Activated naive CD8-positive, alpha-beta T cell treated with anti-CD3 and anti-CD28 coated beads, Interleukin-2, amount 50 U/mL, for 24 hours (primary cell): ENCODE data around the gene RERE.
"Not testable (repeated sequence)": the region's sequence is repeated elsewhere in the genome, so short reads cannot be mapped to it uniquely, and the experiment has no call there.

Experiments
- ATAC-seq: fragments of 150-1000 bp; cut with Tn5 transposase; one replicate; pipeline ENCODE4 v1.10.0; 2021
- DNase-seq: peaks from one replicate; pipeline ENCODE4 v3.0.0; 2021
- H3K27ac Mint-ChIP-seq: one replicate; pipeline ENCODE4 v1.8.0; 2021; ENCODE audit warnings: mild to moderate bottlenecking, mixed read lengths
- H3K27me3 Mint-ChIP-seq: one replicate; pipeline ENCODE4 v1.8.0; 2021; ENCODE audit warnings: mixed read lengths
- H3K36me3 Mint-ChIP-seq: one replicate; pipeline ENCODE4 v1.8.0; 2021; ENCODE audit warnings: low read depth, mixed read lengths
- H3K4me1 Mint-ChIP-seq: one replicate; pipeline ENCODE4 v1.8.0; 2021; ENCODE audit warnings: mixed read lengths
- H3K4me3 Mint-ChIP-seq: one replicate; pipeline ENCODE4 v1.8.0; 2021; ENCODE audit warnings: mild to moderate bottlenecking, moderate library complexity, mixed read lengths
- H3K9me3 Mint-ChIP-seq: one replicate; pipeline ENCODE4 v1.8.0; 2021; ENCODE audit warnings: mixed read lengths

The RERE gene

GRCh38 chr1:8623651-8624192 is 193.7 kb downstream of the RERE start:
- H3K36me3 Mint-ChIP-seq, DNase-seq, H3K9me3 Mint-ChIP-seq, H3K27me3 Mint-ChIP-seq: not testable (repeated sequence)
- ATAC-seq, result peak; percentile 80
- peak overlapping the region; percentile 7 for H3K4me3 Mint-ChIP-seq
- H3K4me1 Mint-ChIP-seq, result peaks cover 58% of the 10 kb centered on the region
- H3K27ac Mint-ChIP-seq, result peak overlapping the region; percentile 69

DNA sequence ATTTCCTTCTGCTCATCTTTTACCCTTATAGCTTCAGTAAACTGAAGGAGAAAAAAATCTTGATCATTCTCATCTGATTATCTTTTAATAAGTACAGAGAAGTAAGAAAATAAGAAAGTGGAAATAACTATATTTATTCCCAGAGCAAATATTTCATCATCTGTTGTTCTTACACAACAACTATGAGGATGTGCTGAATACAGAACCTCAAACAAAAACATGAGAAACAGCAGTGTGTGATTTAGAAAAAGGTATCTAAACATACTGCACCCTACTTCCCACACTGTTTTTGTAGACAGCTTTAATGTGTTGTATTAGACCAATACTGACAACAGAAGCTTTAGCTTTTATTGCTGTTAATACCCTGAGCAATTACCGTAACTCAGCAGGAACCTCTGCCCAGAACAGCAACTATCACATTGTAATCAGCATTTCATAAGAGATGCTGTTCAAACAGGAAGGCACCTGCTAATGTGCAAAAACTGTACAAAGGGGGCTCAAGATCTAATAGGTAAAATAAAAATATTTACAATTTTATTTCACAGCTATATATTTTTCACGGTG is 195.6 kb downstream of the RERE start:
- H3K36me3 Mint-ChIP-seq, H3K27ac Mint-ChIP-seq, ATAC-seq, H3K9me3 Mint-ChIP-seq, H3K4me3 Mint-ChIP-seq, H3K27me3 Mint-ChIP-seq, DNase-seq: not testable (repeated sequence)
- peaks cover 50% of the 10 kb centered on the region for H3K4me1 Mint-ChIP-seq

DNA sequence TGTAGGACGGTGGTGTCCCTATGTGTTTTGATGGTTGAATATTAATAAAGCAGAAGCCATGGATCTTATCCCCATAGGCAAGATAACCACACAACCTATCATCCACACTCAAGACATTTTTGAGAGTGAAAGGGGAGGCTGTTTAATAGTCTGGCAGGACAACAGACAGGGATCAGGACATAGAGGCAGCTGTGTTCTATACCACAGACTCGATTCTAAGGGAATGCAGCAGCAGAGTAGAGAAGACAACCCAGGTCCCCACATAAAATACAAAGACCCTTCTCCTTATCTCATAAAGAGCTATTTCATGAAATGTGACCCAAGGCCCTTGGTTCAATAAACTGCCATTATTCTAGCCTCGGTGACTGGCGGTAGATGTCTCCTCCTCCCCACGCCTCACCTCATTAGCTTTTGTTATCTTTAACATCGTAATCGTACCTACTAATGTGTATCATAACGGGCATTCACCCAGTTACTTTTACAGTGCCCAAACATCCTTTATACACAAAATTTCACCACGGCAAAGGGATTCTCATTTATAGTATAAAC is 196.3 kb downstream of the RERE start:
- ATAC-seq, H3K9me3 Mint-ChIP-seq, H3K36me3 Mint-ChIP-seq, H3K27ac Mint-ChIP-seq, H3K4me3 Mint-ChIP-seq, H3K27me3 Mint-ChIP-seq, DNase-seq: not testable (repeated sequence)
- peaks cover 46% of the 10 kb centered on the region for H3K4me1 Mint-ChIP-seq

- H3K27me3 Mint-ChIP-seq, H3K36me3 Mint-ChIP-seq, DNase-seq, H3K27ac Mint-ChIP-seq, H3K4me3 Mint-ChIP-seq, H3K9me3 Mint-ChIP-seq, ATAC-seq: not testable (repeated sequence)
- H3K4me1 Mint-ChIP-seq, result peaks cover 35% of the 10 kb centered on the region
Observed at GRCh38 chr1:8619917-8620502, 197.4 kb downstream of the RERE start.

DNA sequence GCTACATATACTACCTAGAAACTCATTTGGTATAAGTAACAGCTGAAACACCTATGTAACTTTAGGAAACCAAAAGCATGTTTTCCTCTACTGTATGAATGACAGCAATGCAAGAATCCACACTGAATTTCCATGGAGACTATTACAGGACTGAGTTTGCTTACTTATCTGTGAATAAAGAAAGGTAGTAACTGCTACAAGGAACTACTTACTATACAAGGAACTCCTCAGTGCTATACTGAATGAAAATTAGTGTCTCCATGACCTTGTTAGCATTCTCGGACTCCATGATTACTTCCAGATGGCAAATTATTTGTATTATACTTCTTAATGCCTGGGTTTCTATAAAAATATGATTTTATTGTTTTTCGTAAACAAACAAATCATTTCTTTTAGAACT is 198.0 kb downstream of the RERE start:
- ATAC-seq, H3K4me3 Mint-ChIP-seq, H3K36me3 Mint-ChIP-seq, H3K9me3 Mint-ChIP-seq, H3K27me3 Mint-ChIP-seq, H3K27ac Mint-ChIP-seq, DNase-seq: not testable (repeated sequence)
- peaks cover 30% of the 10 kb centered on the region for H3K4me1 Mint-ChIP-seq

GRCh38 chr1:8616791-8617190 is 200.6 kb downstream of the RERE start:
- peaks cover 14% of the 10 kb centered on the region for H3K4me1 Mint-ChIP-seq
- H3K4me3 Mint-ChIP-seq, H3K36me3 Mint-ChIP-seq, H3K27me3 Mint-ChIP-seq, H3K27ac Mint-ChIP-seq, ATAC-seq, DNase-seq, H3K9me3 Mint-ChIP-seq: not testable (repeated sequence)

GRCh38 chr1:8611634-8612515 is 205.6 kb downstream of the RERE start:
- not testable (repeated sequence) for H3K27ac Mint-ChIP-seq

DNA sequence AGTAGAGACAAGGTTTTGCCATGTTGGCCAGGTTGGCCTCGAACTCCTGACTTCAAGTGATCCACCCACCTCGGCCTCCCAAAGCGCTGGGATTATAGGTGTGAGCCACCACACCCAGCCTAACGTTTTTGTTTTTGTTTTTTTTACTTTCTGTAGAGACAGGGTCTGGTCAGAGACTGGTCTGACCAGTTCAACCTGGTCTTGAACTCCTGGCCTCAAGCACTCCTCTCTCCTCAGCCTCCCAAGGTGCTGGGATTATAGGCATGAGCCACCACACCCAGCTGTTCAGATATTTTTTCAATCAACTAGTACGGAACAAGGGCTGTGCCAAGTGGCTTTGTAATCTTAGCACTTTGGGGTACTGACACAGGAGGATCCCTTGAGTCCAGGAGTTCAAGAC is 209.5 kb downstream of the RERE start:
- H3K27ac Mint-ChIP-seq, result no peak overlapping the region

More at GRCh38 chr1:8611634-8612515, 205.6 kb downstream of the RERE start:
- not testable (repeated sequence) for DNase-seq, H3K4me3 Mint-ChIP-seq, H3K9me3 Mint-ChIP-seq, H3K36me3 Mint-ChIP-seq, H3K4me1 Mint-ChIP-seq, H3K27me3 Mint-ChIP-seq, ATAC-seq

GRCh38 chr1:8604041-8604945 is 213.1 kb downstream of the RERE start:
- Mint-ChIP-seq H3K27ac (peak overlapping the region; percentile 94), H3K27me3 (no peaks in the 10 kb centered on the region), H3K9me3 (peaks cover 3% of the 10 kb centered on the region), H3K4me1 (peaks cover 51% of the 10 kb centered on the region), H3K4me3 (peak overlapping the region; percentile 81), H3K36me3 (peaks cover 7% of the 10 kb centered on the region)
- DNase-seq, result peak; percentile 23
- ATAC-seq, result peak; percentile 90

More for the DNA sequence above, 209.5 kb downstream of the RERE start:
- Mint-ChIP-seq H3K36me3 (peaks cover under 1% of the 10 kb centered on the region), H3K9me3 (no peaks in the 10 kb centered on the region), H3K4me1 (peaks cover 35% of the 10 kb centered on the region), H3K4me3 (no peak overlapping the region), H3K27me3 (no peaks in the 10 kb centered on the region)
- ATAC-seq (no peak), DNase-seq (no peak)

GRCh38 chr1:8603220-8603616 is 214.2 kb downstream of the RERE start:
- Mint-ChIP-seq H3K27ac (peak overlapping the region; percentile 94), H3K4me3 (peak overlapping the region; percentile 36), H3K4me1 (peaks cover 51% of the 10 kb centered on the region), H3K9me3 (peaks cover 3% of the 10 kb centered on the region), H3K27me3 (no peaks in the 10 kb centered on the region), H3K36me3 (peaks cover 10% of the 10 kb centered on the region)
- ATAC-seq (no peak), DNase-seq (no peak)

DNA sequence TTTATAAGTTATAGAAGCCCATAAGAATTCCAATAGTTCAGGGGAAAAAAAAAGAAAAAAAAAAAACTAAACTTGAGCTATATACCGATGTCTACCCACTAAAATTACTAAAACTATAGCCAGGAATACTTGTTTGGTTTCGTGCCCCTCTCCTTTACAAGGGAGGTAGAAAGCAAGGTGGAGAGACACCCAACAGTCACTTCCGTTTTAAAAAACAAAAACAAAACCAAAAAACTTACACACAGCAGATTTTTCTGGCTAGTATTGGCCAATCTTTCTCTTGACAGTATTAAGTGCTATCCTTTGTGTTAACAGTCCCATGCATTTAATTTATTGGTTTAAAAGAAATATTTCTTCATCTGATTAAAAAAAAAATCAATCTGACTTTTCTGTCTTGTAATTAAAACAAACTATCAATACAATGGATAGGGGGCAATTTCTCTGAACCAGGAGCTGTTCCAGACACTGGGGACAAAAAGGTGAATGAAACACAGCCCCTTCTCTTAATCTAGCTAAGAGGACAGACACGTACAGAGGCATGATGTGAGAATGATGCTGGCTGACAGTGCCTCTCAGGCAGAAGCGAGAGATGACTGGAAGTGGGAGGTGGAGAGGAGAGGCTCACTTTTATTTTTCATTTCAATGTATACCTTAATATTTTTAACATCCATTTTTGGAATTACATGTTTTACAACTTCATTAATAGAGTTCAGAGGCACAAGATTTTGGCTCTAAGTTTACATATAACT is 214.8 kb downstream of the RERE start:
- Mint-ChIP-seq H3K27me3 (no peaks in the 10 kb centered on the region), H3K4me3 (peak overlapping the region; percentile 36), H3K9me3 (peaks cover 3% of the 10 kb centered on the region), H3K4me1 (peaks cover 51% of the 10 kb centered on the region), H3K36me3 (peaks cover 13% of the 10 kb centered on the region), H3K27ac (peak overlapping the region; percentile 94)
- DNase-seq, result no peak
- ATAC-seq, result no peak

DNA sequence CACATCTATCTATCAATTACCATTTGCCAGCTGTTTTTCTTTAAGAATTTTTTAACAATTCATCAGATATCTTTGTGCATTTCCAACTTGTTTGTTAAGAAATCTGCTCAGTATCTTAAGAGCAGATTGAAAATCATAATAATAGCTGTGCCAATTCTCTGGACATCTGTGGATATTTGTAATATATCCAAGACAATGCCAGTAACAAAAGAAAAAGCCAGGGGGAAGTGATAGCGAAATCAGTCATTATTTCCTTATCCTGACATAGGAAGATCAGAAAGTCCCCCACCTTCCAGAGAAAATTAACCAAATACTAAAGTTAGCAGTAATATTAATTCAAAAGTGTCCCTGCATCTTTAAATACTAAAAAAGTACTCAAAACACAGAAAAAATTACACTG is 217.1 kb downstream of the RERE start:
- Mint-ChIP-seq H3K4me1 (peaks cover 56% of the 10 kb centered on the region), H3K36me3 (peaks cover 13% of the 10 kb centered on the region), H3K9me3 (peaks cover 3% of the 10 kb centered on the region), H3K27me3 (no peaks in the 10 kb centered on the region), H3K4me3 (no peak overlapping the region), H3K27ac (no peak overlapping the region)
- DNase-seq, result no peak
- no peak for ATAC-seq

GRCh38 chr1:8599646-8600212 is 217.7 kb downstream of the RERE start:
- no peak overlapping the region for H3K27ac Mint-ChIP-seq
- DNase-seq, result no peak
- H3K9me3 Mint-ChIP-seq, result peaks cover 3% of the 10 kb centered on the region
- peaks cover 51% of the 10 kb centered on the region for H3K4me1 Mint-ChIP-seq
- H3K4me3 Mint-ChIP-seq, result no peak overlapping the region
- peaks cover 13% of the 10 kb centered on the region for H3K36me3 Mint-ChIP-seq
- ATAC-seq, result no peak
- H3K27me3 Mint-ChIP-seq, result no peaks in the 10 kb centered on the region
